Measurements from ENCODE around the gene GALNT13.

Gene GALNT13

GRCh38 chr2:154495455-154495868 lies 623.7 kb downstream of the GALNT13 start:
- DNase-seq: no peak

GRCh38 chr2:154497019-154497418 lies 625.3 kb downstream of the GALNT13 start:
- DNase-seq: no peak

Measured in activated effector memory CD4-positive, alpha-beta T cell treated with Interleukin-2 at 50 U/mL for 16 hours (primary cell).